ENCODE measurements around the gene PABPC1L.

- no peak for TF ChIP-seq CTCF (IDR thresholded peaks at IDR 0.05; ENCODE audit: insufficient read depth, low read length, poor library complexity, severe bottlenecking)
- TF ChIP-seq EZH2phosphoT487 (conservative IDR thresholded peaks at IDR 0.05; ENCODE audit: low read length): no peak
These were observed 49.3 kb downstream of the PABPC1L start for GRCh38 chr20:44959082-44959637.
